NCI-H524 treated with DMSO at 0.1 percent for 48 hours (cell line): ENCODE data around the gene MAGEB1.

Experiments used
- DNase-seq: peaks from one replicate; lab custom pipeline; 2025; lab: John Stamatoyannopoulos, UW

The MAGEB1 gene, protein sequence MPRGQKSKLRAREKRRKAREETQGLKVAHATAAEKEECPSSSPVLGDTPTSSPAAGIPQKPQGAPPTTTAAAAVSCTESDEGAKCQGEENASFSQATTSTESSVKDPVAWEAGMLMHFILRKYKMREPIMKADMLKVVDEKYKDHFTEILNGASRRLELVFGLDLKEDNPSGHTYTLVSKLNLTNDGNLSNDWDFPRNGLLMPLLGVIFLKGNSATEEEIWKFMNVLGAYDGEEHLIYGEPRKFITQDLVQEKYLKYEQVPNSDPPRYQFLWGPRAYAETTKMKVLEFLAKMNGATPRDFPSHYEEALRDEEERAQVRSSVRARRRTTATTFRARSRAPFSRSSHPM

DNA sequence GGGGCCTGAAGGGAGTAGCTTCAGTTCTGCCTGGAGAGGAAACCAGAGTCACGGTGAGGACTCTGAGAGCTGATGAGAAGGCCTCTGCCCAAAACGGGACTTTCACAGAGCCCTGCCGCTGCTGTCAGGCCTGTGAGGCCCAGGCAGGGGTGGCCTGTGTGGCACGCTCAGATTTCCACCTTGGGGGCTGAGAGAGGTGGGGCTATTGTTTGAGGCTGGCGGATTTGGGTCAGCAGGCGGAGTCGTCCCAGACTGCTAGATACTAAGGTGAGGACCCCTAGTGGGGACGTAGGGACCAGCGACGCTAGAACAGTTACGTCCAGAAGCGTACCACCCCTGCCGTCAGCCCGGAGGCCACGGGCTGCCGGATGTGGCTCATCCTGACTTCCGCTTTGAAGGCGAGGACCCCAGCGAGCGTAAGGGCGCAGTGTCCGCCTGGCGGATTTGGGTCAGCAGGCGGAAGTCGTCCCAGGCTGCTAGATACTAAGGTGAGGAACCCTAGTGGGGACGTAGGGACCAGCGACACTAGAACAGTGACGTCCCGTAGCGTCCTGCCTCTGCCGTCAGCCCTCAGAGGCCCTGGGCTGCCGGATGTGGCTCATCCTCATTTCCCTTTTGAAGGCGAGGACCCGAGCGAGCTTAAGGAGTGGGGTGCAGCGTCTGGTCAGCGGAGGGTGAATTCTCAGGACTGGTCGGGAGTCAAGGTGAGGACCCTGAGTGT lies at the start of gene MAGEB1:
Gene MAGEB1 (plus strand): TSS at position 378 of the 721 bp plus-strand sequence. CDS start 3,348 bp downstream, outside the sequence.
- no peak for DNase-seq

DNA sequence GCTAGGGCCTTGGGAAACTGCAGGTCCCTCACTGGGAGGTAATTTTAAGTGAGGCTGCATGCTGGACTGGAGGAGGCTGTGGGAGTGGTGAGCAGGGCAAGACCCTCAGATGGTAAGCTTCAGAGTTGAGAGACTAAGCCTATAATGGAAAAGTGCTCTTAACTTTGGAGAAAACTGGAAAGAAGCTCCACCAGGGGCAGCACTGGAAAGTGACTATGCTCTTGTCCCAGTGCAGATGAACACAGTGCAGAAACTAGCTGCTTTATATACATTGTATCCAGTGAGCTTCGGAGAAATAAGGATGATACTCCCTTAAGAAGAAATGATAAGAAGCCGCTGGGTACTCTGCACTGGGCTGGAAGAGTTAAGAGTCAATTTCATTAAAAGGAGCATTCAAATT lies 34.8 kb upstream of the MAGEB1 start:
- no peak for DNase-seq

DNA sequence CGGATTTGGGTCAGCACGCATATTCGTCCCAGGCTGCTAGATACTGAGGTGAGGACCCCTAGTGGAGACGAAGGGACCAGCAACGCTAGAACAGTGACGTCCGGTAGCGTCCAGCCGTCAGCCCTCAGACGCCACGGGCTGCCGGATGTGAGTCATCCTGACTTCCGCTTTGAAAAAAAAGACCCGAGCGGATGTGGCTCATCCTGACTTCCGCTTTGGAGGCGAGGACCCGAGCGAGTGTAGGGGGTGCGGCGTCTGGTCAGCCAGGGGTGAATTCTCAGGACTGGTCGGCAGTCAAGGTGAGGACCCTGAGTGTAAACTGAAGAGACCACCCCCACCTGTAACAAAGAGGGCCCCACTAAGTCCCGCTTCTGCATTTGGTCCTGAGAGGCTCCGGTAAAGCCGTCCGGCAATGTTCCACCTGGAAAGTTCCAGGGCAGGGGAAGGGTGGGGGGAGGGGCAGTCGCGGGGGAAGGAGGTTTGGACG lies 31.5 kb upstream of the MAGEB1 start, which contains the start of gene MAGEB2:
Gene MAGEB2 (plus strand): TSS at position 207 of the 487 bp plus-strand sequence. CDS start 3,018 bp downstream, outside the sequence.
- no peak for DNase-seq

DNA sequence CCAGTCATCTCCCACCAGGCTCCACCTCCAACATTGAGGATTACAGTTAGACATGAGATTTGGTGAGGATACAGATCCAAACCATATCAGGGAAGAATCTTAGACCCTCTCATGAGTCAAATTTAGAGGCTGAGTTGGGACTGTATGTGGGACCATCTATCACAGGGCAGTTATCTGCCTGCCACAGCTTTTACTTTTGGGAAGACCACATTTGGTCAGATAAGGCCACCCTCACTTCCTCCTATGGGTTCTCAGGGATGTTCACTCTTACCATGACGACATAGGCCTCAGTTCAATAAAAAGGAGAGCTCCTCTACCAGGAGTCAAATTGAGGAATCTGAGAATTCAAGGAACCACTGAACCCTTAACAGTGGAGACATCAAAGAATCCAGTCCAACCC lies 29.5 kb upstream of the MAGEB1 start:
- DNase-seq: no peak

DNA sequence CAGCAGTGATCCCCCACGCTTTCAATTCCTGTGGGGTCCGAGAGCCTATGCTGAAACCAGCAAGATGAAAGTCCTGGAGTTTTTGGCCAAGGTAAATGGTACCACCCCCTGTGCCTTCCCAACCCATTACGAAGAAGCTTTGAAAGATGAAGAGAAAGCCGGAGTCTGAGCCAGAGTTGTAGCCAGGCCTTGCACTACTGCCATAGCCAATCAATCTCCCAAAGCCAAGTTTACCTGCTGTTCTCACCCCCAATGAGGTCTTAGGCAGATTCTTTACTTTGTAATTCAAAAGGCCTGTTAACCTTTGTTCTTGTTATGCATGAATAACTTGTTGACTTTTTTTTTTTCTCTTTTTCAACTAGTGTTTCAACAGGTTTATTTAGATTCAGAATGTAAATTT lies 27.6 kb upstream of the MAGEB1 start:
- DNase-seq: no peak

DNA sequence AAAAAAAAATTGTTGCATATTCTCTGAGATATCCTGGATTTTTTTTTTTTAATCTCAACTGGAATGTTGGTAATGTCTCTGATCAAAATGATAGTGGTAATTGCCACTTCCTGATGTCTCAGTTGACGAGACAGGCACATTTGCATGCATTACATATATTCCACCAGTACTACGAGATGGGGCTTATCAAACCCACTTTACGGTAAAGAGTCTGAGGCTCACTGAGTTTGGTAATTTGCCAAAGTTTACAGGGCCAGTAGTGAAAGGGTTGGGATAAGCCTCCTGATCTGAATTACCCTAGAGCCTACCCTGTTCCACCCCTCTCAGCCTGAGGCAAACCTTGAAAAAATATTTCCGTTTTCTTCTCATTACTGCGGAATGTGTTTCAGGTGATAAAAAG lies 26.3 kb upstream of the MAGEB1 start:
- no peak for DNase-seq

DNA sequence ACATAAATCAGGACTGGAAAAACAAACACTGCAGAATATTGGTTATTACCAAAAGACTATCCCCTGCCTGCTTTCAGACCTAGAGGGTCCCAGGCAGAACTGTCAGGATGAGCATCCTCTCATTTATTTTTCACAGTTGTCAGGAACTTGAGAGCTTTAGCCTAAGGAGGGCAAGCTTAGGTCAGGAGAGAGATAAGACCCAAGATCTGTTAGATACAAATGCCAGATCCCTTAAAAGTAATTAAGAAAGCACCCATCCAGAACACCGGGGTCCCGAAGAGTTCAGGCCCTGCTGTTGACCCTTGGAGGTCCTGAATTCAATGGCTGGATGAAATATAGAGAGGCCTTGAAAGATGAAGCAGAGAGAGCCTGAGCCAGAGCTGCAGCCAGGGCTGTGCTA lies 22.4 kb upstream of the MAGEB1 start:
- DNase-seq: no peak

DNA sequence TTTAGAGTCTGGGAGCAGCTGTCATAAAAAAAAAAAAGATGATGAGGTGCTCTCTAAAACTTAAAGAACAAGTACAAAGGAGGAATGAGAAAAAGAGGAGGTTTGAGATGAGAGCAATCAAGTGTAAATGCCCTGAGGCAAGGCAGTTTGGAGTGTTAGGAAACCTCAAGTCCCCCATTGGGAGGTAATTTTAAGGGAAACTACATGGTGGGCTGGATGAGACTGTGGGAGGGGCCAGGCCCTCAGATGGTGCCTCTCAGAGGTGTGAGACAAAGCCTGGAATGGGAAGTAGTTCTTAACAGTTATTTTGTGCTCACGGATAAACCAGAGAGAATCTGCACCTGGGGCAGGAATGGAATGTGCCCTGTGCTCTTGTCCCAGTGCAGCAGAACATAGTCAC lies 18.4 kb upstream of the MAGEB1 start:
- no peak for DNase-seq

DNA sequence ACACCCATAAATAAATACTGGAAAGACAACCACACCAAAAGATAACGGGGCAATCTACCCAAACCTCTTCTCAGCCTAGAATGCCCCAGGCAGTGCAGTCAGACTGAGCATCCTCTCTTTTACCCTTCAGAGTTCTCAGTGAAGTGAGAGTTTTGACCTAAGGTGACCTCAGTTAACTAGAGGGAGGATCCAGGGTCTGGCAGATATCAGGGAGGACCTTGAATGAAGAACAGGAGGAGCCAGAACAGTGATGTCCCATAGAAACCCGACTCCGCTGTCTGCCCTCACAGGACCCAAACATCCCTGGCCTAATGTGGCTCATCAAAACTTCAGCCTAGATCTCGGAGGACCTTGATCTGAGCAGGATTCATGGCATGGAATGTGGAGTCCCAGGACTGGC lies 16.6 kb upstream of the MAGEB1 start, which contains the start of gene MAGEB3:
Gene MAGEB3 (plus strand): TSS at position 263 of the 400 bp plus-strand sequence. CDS start 5,268 bp downstream, outside the sequence.
- no peak for DNase-seq

DNA sequence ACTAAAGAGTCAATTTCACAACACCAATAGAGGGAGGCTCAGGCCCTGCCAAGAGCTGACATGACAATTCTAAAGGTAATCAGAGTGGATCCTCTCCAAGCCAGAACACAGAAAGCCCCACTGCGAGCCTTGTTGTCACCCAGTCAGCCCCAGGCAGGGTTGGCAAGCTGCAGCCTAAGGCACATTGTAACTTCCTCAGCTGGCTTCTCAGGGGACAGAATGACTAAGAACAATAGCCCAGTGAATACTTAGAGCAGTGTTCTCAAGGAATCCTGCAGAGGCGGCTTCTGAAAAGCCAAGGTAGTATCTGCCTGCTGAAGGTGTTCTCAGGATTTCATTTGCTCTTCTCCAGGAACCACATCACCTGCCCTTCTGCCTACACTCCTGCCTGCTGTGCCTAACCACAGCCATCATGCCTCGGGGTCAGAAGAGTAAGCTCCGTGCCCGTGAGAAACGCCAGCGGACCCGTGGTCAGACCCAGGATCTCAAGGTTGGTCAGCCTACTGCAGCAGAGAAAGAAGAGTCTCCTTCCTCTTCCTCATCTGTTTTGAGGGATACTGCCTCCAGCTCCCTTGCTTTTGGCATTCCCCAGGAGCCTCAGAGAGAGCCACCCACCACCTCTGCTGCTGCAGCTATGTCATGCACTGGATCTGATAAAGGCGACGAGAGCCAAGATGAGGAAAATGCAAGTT lies 5.1 kb upstream of the MAGEB1 start, which contains the start of gene MAGEB4:
Gene MAGEB4 (plus strand): TSS at position 277 of the 692 bp plus-strand sequence. CDS start 136 bp downstream, at position 413.
- no peak for DNase-seq

DNA sequence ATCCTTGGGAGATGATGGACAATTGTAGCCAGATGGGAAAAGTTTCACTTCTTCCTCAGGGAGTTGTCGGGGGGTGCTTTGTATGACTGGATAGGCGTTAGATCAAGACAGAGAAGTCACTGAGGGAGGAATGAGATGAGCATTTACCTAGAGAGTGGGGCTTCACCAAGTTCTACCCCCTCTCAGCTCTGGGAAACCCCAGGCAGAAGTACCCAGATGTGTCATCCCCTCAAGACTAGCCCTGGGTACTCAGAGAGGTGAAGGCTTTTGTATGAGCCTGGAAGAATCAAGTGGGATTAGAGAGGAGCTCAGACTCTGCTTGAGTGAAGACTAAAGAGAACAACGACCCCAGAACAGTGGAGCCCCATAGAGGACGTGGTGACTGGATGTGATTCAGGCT lies 1.9 kb downstream of the MAGEB1 start:
- DNase-seq: no peak

DNA sequence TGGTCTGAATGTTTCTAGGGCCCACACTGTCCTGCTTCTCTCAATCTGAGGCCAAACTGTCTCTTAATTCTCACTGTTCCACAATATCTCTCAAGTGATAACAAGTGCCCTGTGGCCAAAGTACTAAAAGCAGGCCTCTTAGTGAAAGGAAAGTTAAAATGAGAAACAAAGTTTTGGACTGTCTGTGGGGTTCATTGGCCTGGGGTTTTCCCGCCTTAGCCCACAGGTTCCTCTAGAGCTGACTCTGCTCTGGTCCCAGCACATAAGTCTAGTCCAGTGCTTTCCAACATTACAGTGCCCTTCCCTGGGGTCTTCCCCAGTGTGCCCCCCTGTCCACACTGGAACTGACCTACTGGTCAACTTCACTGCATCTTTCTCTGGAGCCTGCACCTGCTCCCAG lies 6.3 kb downstream of the MAGEB1 start:
- no peak for DNase-seq

DNA sequence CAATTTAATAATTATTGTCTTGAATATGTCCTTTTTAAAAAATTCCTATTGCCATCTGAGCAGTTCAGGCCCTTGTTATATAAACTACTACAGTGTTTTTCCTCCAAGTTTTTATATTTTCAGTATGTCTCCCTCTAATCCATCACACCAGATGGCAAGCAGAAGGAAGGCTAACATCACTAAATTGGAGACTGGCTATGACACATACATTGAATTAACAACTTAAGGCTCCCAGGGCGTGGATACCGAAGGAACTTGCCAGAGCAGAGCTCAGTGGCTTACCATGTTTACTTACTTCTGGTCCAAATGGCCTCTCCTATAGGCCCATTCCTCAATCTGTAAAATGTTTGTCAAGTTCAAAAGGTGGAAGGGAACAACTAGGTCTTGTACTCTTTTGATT lies 13.0 kb downstream of the MAGEB1 start:
- DNase-seq: peak; percentile 6

DNA sequence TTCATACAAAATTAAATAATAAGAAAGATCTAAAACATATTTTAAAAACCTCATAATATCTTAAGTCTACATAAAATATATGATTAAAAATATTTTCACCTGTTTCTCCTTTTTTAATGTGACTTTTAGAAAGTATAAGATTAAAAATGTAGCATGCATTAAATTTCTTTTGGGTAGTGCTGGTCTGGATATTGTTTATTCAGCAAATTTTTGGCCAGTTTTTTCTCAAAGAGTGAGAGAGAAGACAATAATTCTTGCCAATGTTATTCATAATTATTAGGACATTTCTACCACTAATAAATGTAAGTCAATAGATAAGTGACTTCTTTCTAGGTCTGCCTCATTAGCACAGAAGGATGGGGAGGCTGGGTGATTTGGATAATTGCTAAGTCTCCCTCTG lies 14.1 kb downstream of the MAGEB1 start:
- no peak for DNase-seq

DNA sequence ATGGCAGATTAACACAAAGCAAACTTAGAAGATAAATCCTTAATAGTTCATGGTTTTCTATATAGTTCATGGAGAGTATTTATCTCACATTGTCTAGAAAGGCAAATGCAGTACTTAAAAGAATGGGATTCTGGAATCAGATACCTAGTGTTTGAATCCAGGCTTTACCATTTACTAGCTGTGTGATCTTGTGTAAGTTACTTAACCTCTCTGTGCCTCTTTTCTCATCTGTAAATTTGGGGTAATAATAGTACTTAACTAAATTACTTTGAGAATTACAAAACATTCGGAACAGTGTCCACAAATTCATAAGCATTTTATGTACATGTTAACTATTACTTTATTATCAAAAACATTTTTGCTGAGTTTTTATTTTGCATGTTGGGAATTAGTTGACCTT lies 15.8 kb downstream of the MAGEB1 start:
- DNase-seq: no peak

DNA sequence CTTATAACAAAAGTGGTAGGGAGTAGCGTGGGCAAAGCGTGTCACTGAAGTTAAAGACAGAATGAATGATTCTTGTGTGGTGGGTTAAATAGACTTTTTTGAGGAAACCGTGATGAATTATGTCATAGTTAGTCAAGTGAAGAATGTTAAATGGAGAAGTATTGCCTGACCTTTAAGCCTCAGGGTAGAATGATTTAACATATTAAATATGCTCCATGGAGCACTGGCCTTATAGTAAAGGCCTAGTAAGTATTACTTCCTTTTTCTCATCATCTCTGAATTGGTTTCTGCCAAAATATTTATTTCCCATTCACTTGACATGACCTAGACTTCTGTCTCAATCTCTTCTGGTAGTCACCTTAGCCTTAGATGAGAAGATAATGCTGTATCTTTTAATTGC lies 23.7 kb downstream of the MAGEB1 start:
- DNase-seq: no peak

DNA sequence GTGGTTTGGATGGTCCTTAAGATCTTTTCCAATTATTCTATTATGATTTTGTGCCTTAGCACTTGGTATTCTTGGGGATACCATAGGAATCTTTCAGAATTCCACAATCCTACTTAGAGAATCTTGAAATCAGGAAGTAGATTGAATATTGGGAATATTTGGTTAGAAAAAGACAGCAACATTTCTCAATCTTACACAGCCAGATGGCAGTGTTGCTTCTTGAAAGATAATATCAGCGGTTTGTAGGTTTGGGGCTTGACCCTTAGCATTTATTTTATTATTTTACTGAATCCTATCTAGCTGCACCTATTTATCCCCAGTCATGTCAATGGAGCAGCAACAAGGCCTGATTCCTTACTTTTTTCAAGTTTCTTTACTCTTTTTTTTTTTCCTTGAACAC lies 28.6 kb downstream of the MAGEB1 start:
- DNase-seq: no peak

DNA sequence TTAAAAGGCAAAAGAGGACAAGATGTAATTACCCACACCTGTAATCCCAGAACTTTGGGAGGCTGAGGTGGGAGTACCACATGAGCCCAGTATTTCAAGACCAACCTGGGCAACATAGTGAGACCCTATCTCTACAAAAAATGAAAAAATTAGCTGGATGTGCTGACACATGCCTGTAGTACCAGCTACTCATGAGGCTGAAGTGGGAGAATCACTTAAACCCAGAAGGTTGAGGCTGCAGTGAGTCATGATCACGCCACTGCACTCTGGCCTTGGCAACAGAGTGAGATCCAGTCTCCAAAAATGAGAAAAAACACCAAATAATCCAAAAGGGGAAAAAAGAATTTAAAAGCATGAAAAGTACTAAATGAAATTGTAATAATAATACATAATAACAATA lies 31.4 kb downstream of the MAGEB1 start:
- no peak for DNase-seq

DNA sequence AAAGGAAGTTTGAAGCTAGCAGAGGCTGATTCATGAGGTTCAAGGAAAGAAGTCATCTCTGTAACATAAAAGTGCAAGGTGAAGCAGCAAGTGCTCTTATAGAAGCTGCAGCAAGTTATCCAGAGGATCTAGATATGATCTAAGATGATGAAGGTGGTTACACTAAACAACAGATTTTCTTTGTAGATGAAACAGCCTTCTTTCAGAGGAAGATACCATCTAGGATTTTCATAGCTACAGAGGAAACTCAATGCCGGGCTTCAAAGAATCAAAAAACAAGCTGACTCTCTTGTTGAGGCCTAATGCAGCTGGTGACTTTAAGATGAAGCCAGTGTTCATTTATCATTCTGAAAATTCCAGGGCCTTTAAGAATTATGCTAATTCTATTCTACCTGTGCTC lies 33.5 kb downstream of the MAGEB1 start:
- DNase-seq: no peak

DNA sequence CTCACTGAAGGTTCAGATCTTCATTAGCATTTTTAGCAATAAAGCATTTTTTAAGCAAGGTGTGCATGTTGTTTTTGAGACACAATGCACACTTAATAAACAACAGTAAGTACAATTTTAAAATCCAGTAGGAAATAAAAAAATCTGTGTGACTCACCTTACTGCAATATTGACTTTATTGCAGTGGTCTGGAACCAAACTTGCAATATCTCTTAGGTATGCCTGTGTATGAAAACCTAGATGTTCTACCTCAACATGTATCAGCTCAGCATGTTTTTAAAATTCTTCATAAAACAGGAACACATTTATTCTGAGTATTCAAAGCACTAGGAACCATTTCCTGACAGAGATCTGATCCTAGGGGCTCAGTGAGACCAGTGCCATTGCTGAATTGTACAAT lies 35.6 kb downstream of the MAGEB1 start:
- no peak for DNase-seq

DNA sequence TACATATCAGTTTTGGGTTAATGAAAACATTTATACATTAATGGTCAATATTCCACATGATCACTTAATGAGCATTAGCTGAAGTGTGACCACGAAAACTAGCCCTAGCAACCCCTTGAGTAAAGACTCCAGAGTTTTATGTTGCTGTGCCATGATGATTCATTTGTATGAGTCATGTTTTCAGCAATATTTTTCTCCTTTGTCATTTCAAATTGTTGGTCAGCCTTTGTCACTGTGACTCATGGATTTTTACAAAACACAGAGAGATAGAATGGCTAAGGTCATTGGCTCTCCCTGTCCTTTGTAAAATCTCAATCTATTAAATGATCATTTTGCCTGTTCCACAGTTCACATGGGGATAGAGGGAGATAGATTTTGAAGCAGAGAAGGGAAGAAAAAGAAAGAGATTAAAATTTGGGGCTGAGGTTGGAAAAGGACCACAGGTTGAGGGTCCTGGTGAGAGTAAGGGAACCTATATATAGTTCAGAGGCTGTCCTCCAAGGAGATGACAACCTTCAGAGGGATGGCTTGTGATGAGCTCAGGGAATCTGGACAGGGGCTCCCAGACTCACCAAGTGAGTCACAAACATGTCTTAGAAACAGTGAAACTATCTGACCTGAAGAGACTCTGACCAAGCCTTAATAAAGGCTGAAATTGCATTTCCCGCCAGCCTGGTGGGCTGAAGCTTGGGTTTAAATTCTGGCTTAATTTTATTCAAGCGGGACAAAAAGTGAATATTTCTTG lies 36.7 kb downstream of the MAGEB1 start:
- DNase-seq: no peak
